IMR-90 (cell line): ENCODE results near the gene EPHA10. TPM values are rescaled to one million over a fixed set of nuclear protein-coding genes. Genes with fewer than 3 reads are reported as not detected.

Source experiments
- ATAC-seq: fragments of 200-7000 bp; cut with Tn5 transposase; 2 replicates; pipeline ENCODE4 v1.9.1; 2020; ENCODE audit warnings: low read depth, mild to moderate bottlenecking, moderate library complexity
- BruUV-seq: library from RNA; stranded (reverse); fragments of 400-500 nt; replicated peaks from 2 replicates; lab custom pipeline; 2021; lab: Mats Ljungman, UMichigan
- CTCF ChIA-PET: fragments of 300-600 bp; formaldehyde crosslinking; extraction: SDS; loops from one replicate; lab custom pipeline; 2021; ENCODE audit warnings: antibody characterized with exemption; lab: Yijun Ruan, JAX
- POLR2A ChIA-PET: fragments of 300-600 bp; sonication (Branson Sonifier 250); formaldehyde crosslinking; loops from one replicate; lab custom pipeline; 2022; ENCODE audit warnings: antibody characterized with exemption; ENCODE audit not compliant: unreplicated experiment; lab: Charles Lee
- DNase-seq: peaks from one replicate; pipeline ENCODE4 v3.0.0; 2013
- H2AFZ ChIP-seq: replicated peaks from 2 replicates; pipeline ENCODE3; 2013; ENCODE audit warnings: low read length, mild to moderate bottlenecking; ENCODE audit not compliant: poor library complexity
- H2AK5ac ChIP-seq: 2 replicates; pipeline ENCODE4 v1.6.1; 2013; ENCODE audit warnings: low read depth, low read length, inconsistent platforms
- H2AK9ac ChIP-seq: replicated peaks from 2 replicates; pipeline ENCODE3; 2013; ENCODE audit warnings: mild to moderate bottlenecking, low read depth, low read length, moderate library complexity; ENCODE audit not compliant: poor library complexity
- H2BK120ac ChIP-seq: 2 replicates; pipeline ENCODE4 v1.6.1; 2013; ENCODE audit warnings: low read depth, low read length, inconsistent platforms
- H2BK15ac ChIP-seq: 3 replicates; pipeline ENCODE4 v1.6.1; 2013; ENCODE audit warnings: low read depth, low read length, inconsistent platforms
- H2BK20ac ChIP-seq: 2 replicates; pipeline ENCODE4 v1.6.1; 2013; ENCODE audit warnings: low read depth, mild to moderate bottlenecking, inconsistent platforms, low read length, moderate library complexity
- H2BK5ac ChIP-seq: 2 replicates; pipeline ENCODE4 v1.6.1; 2013; ENCODE audit warnings: mild to moderate bottlenecking, low read depth, low read length, inconsistent platforms; ENCODE audit not compliant: poor library complexity, severe bottlenecking
- H3K14ac ChIP-seq: replicated peaks from 2 replicates; pipeline ENCODE4 v1.6.1; 2013; ENCODE audit warnings: low read depth, low read length, inconsistent platforms
- H3K18ac ChIP-seq: 2 replicates; pipeline ENCODE4 v1.6.1; 2013; ENCODE audit warnings: low read depth, low read length, control low read depth
- H3K23ac ChIP-seq: 2 replicates; pipeline ENCODE4 v1.6.1; 2013; ENCODE audit warnings: low read depth, low read length, inconsistent platforms
- H3K27ac ChIP-seq: 2 replicates; pipeline ENCODE4 v1.5.1; 2013; ENCODE audit warnings: mild to moderate bottlenecking, control low read depth, low read length; ENCODE audit not compliant: insufficient read depth
- H3K27me3 ChIP-seq: 2 replicates; pipeline ENCODE4 v1.6.1; 2013; ENCODE audit warnings: low read length; ENCODE audit not compliant: control insufficient read depth, insufficient read depth
- H3K36me3 ChIP-seq: 2 replicates; pipeline ENCODE4 v1.6.1; 2013; ENCODE audit warnings: low read length, mixed read lengths; ENCODE audit not compliant: control insufficient read depth, insufficient read depth
- H3K4ac ChIP-seq: 2 replicates; pipeline ENCODE4 v1.6.1; 2013; ENCODE audit warnings: low read depth, low read length, inconsistent platforms
- H3K4me1 ChIP-seq: 2 replicates; pipeline ENCODE4 v1.6.1; 2013; ENCODE audit warnings: low read length, mixed read lengths; ENCODE audit not compliant: control insufficient read depth, insufficient read depth
- H3K4me2 ChIP-seq: 2 replicates; pipeline ENCODE4 v1.6.1; 2013; ENCODE audit warnings: low read depth, mild to moderate bottlenecking, control low read depth, low read length, moderate library complexity
- H3K4me3 ChIP-seq: 2 replicates; pipeline ENCODE4 v1.5.1; 2013; ENCODE audit warnings: low read depth, mild to moderate bottlenecking, control low read depth, low read length, moderate library complexity; ENCODE audit not compliant: insufficient read depth
- H3K56ac ChIP-seq: 2 replicates; pipeline ENCODE4 v1.6.1; 2013; ENCODE audit warnings: low read length, inconsistent platforms; ENCODE audit not compliant: insufficient read depth; ENCODE audit errors: extremely low read depth
- H3K79me1 ChIP-seq, 2 experiments: 2 replicates each; pipeline ENCODE4 v1.6.1; 2013; ENCODE audit warnings: low read length in 2 of 2, inconsistent platforms in 1 of 2, low read depth in 1 of 2
- H3K9ac ChIP-seq: 2 replicates; pipeline ENCODE4 v1.6.1; 2013; ENCODE audit warnings: low read depth, low read length, control low read depth
- H3K9me1 ChIP-seq: 2 replicates; pipeline ENCODE4 v1.6.1; 2013; ENCODE audit warnings: low read length, inconsistent platforms; ENCODE audit not compliant: insufficient read depth
- H3K9me3 ChIP-seq: 2 replicates; pipeline ENCODE4 v1.6.1; 2013; ENCODE audit warnings: low read length; ENCODE audit not compliant: control insufficient read depth, insufficient read depth
- H4K20me1 ChIP-seq: 2 replicates; pipeline ENCODE4 v1.6.1; 2013; ENCODE audit warnings: low read length, inconsistent platforms; ENCODE audit not compliant: insufficient read depth
- H4K5ac ChIP-seq: 2 replicates; pipeline ENCODE4 v1.6.1; 2013; ENCODE audit warnings: mild to moderate bottlenecking, low read depth, low read length, control low read depth
- H4K8ac ChIP-seq, 2 experiments: 2 replicates each; pipeline ENCODE4 v1.6.1; 2013; ENCODE audit warnings: low read depth in 2 of 2, low read length in 2 of 2, control low read depth in 1 of 2, inconsistent platforms in 1 of 2
- H4K91ac ChIP-seq: 2 replicates; pipeline ENCODE4 v1.6.1; 2013; ENCODE audit warnings: low read depth, low read length, inconsistent platforms; ENCODE audit not compliant: insufficient read depth
- BHLHE40 ChIP-seq: fragments of 150-350 bp; IDR thresholded peaks from 2 replicates; pipeline ENCODE4 v1.6.1; 2016; ENCODE audit warnings: mild to moderate bottlenecking, low read depth, low read length
- CEBPB ChIP-seq: IDR thresholded peaks from 2 replicates; pipeline ENCODE4 v1.6.1; 2012; ENCODE audit warnings: low read depth, low read length, improper control_type of control experiment
- CHD1 ChIP-seq: IDR thresholded peaks from 2 replicates; pipeline ENCODE4 v1.6.1; 2012; ENCODE audit warnings: low read depth, low read length, improper control_type of control experiment
- FOS ChIP-seq: fragments of 150-350 bp; IDR thresholded peaks from 2 replicates; pipeline ENCODE4 v1.6.1; 2016; ENCODE audit warnings: low read depth, low read length
- MAFK ChIP-seq: IDR thresholded peaks from 2 replicates; pipeline ENCODE4 v1.6.1; 2012; ENCODE audit warnings: low read depth, low read length, improper control_type of control experiment
- MAZ ChIP-seq: IDR thresholded peaks from 2 replicates; pipeline ENCODE4 v1.6.1; 2012; ENCODE audit warnings: low read depth, mild to moderate bottlenecking, low read length, improper control_type of control experiment, moderate library complexity, borderline replicate concordance
- NFE2L2 ChIP-seq: fragments of 150-350 bp; IDR thresholded peaks from 2 replicates; pipeline ENCODE4 v1.6.1; 2016; ENCODE audit warnings: low read depth, mild to moderate bottlenecking, low read length
- POLR2A ChIP-seq: IDR thresholded peaks from 2 replicates; pipeline ENCODE4 v1.6.1; 2012; ENCODE audit warnings: mild to moderate bottlenecking, low read depth, low read length
- RAD21 ChIP-seq: IDR thresholded peaks from 2 replicates; pipeline ENCODE4 v1.6.1; 2012; ENCODE audit warnings: low read length, improper control_type of control experiment
- RCOR1 ChIP-seq: IDR thresholded peaks from 2 replicates; pipeline ENCODE4 v1.6.1; 2012; ENCODE audit warnings: mild to moderate bottlenecking, low read length, improper control_type of control experiment; ENCODE audit not compliant: insufficient replicate concordance
- RFX5 ChIP-seq: IDR thresholded peaks from 2 replicates; pipeline ENCODE4 v1.8.0; 2012; ENCODE audit warnings: low read depth, mild to moderate bottlenecking, low read length, moderate library complexity
- SMC3 ChIP-seq: fragments of 150-350 bp; IDR thresholded peaks from 2 replicates; pipeline ENCODE4 v1.6.1; 2016; ENCODE audit warnings: low read depth, mild to moderate bottlenecking, antibody characterized with exemption, low read length, moderate library complexity
- WGBS, 2 experiments: methylation state at CpG; one replicate each; pipeline versions ENCODE4 v1.1.5 to v1.1.7; 2013; ENCODE audit warnings: missing lambda C conversion rate in 2 of 2; ENCODE audit not compliant: insufficient read length in 1 of 2; ENCODE audit errors: extremely low coverage in 2 of 2; 5-methylcytosine and 5-hydroxymethylcytosine counted together
- dilution Hi-C: fragments of 300-500 bp; cut with HindIII; formaldehyde crosslinking; loops from one replicate; pipeline ENCODE4 v1.14.3; 2018; ENCODE audit warnings: low sequenced_read_pairs; ENCODE audit not compliant: unreplicated experiment
- in situ Hi-C: fragments of 300-500 bp; cut with MboI; formaldehyde crosslinking; loops from 3 replicates; pipeline ENCODE4 v1.14.3; 2019; ENCODE audit warnings: low sequenced_read_pairs, inconsistent platforms, mixed read lengths
- intact Hi-C: fragments of 100-400 bp; cut with micrococcal nuclease; formaldehyde crosslinking; loops from 2 replicates; pipeline ENCODE4 v1.10.0; 2022
- polyA plus RNA-seq, 3 experiments: library from polyadenylated mRNA; depleted of rRNA; stranded (reverse); fragments of >200 nt; gene quantifications; 2 replicates each; pipeline ENCODE4 v1.2.3, GENCODE V29; 2012; ENCODE audit warnings: low replicate concordance in 1 of 3
- total RNA-seq: library from RNA; depleted of rRNA; stranded (reverse); fragments of >200 nt; gene quantifications from 2 replicates; pipeline ENCODE4 v1.2.3, GENCODE V29; 2012
- TF ChIP-seq, protein P1 (sequence below): fragments of 150-350 bp; IDR thresholded peaks from 2 replicates; pipeline ENCODE4 v1.6.1; 2016; ENCODE audit warnings: low read depth, mild to moderate bottlenecking, low read length, moderate library complexity, borderline replicate concordance
- TF ChIP-seq, protein P2 (sequence below): fragments of 150-350 bp; IDR thresholded peaks from 2 replicates; pipeline ENCODE4 v1.6.1; 2017; ENCODE audit warnings: mild to moderate bottlenecking, antibody characterized with exemption, low read length, low read depth
- TF ChIP-seq, protein P3 (sequence below): conservative IDR thresholded peaks from 2 replicates; pipeline ENCODE4 v1.5.1; 2012; ENCODE audit warnings: mild to moderate bottlenecking, low read depth, low read length, improper control_type of control experiment

Gene EPHA10
- total and polyA plus RNA-seq, 2 of the 4 experiments (the other 2 are of a cell fraction): not detected

DNA sequence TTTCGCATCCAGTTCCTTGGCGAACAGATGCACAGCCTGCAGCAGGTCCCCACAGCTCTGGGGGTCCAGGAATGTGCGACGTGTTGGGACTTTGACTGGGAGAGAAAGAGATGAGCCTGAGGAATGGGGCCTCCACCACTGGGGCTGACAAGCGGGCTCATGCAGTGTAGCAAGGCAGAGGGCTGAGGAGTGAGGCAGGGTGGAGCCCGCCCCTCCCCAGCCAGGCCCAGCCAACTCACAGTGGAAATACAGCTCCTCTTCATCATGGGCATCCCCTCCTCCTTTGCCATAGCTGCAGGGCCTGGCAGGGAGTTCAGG lies 41.9 kb downstream of the EPHA10 start:
- Histone ChIP-seq H4K5ac (no peak overlapping the region), H2BK20ac (no peak overlapping the region), H2AK5ac (no peak overlapping the region), H3K27me3 (peaks cover 30% of the 10 kb centered on the region), H4K8ac (no peak overlapping the region), H3K9me3 (no peaks in the 10 kb centered on the region), H3K9me1 (no peaks in the 10 kb centered on the region), H4K20me1 (no peaks in the 10 kb centered on the region; the same call in 1 of the 2 replicates), H3K4ac (no peak overlapping the region), H3K23ac (no peak overlapping the region), H4K91ac (no peak overlapping the region), H2BK5ac (no peak overlapping the region), H2BK15ac (no peak overlapping the region), H3K56ac (no peak overlapping the region), H2AFZ (no peak overlapping the region), H2AK9ac (no peak overlapping the region), H3K14ac (no peak overlapping the region), H3K4me1 (no peaks in the 10 kb centered on the region), H3K4me2 (no peak overlapping the region), H3K27ac (no peak overlapping the region), H2BK120ac (no peak overlapping the region), H3K79me1 (no peaks in the 10 kb centered on the region), H3K18ac (no peak overlapping the region), H3K36me3 (no peaks in the 10 kb centered on the region), H3K4me3 (no peak overlapping the region), H3K9ac (no peak overlapping the region)
- TF ChIP-seq POLR2A: no peak
- no peak for TF ChIP-seq RFX5
- no peak for TF ChIP-seq MAFK
- no peak for TF ChIP-seq FOS
- TF ChIP-seq RAD21: no peak
- no peak for TF ChIP-seq SMC3
- TF ChIP-seq, protein P1, sequence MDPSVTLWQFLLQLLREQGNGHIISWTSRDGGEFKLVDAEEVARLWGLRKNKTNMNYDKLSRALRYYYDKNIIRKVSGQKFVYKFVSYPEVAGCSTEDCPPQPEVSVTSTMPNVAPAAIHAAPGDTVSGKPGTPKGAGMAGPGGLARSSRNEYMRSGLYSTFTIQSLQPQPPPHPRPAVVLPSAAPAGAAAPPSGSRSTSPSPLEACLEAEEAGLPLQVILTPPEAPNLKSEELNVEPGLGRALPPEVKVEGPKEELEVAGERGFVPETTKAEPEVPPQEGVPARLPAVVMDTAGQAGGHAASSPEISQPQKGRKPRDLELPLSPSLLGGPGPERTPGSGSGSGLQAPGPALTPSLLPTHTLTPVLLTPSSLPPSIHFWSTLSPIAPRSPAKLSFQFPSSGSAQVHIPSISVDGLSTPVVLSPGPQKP: no peak
- no peak for TF ChIP-seq CEBPB
- TF ChIP-seq, protein P2, sequence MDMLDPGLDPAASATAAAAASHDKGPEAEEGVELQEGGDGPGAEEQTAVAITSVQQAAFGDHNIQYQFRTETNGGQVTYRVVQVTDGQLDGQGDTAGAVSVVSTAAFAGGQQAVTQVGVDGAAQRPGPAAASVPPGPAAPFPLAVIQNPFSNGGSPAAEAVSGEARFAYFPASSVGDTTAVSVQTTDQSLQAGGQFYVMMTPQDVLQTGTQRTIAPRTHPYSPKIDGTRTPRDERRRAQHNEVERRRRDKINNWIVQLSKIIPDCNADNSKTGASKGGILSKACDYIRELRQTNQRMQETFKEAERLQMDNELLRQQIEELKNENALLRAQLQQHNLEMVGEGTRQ: no peak
- TF ChIP-seq NFE2L2: no peak
- no peak for TF ChIP-seq BHLHE40
- TF ChIP-seq, protein P3, sequence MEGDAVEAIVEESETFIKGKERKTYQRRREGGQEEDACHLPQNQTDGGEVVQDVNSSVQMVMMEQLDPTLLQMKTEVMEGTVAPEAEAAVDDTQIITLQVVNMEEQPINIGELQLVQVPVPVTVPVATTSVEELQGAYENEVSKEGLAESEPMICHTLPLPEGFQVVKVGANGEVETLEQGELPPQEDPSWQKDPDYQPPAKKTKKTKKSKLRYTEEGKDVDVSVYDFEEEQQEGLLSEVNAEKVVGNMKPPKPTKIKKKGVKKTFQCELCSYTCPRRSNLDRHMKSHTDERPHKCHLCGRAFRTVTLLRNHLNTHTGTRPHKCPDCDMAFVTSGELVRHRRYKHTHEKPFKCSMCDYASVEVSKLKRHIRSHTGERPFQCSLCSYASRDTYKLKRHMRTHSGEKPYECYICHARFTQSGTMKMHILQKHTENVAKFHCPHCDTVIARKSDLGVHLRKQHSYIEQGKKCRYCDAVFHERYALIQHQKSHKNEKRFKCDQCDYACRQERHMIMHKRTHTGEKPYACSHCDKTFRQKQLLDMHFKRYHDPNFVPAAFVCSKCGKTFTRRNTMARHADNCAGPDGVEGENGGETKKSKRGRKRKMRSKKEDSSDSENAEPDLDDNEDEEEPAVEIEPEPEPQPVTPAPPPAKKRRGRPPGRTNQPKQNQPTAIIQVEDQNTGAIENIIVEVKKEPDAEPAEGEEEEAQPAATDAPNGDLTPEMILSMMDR: no peak
- no peak for TF ChIP-seq RCOR1
- TF ChIP-seq CHD1: no peak
- no peak for TF ChIP-seq MAZ
- no peak for ATAC-seq
- dilution Hi-C loops: no loop called here
- POLR2A ChIA-PET: no interaction called here
- DNase-seq: no peak
- in situ Hi-C loops: no loop called here
- CTCF ChIA-PET: no interaction called here
- intact Hi-C loops: no loop called here
- BruUV-seq: no TSS peak
- WGBS, 2 experiments: 93% methylated on average over 2 of the region's 6 CpGs; no CpG with 5 or more reads in 1 of the 2 experiments
